ENCODE measurements around the gene SRGAP3.

Gene SRGAP3

DNA sequence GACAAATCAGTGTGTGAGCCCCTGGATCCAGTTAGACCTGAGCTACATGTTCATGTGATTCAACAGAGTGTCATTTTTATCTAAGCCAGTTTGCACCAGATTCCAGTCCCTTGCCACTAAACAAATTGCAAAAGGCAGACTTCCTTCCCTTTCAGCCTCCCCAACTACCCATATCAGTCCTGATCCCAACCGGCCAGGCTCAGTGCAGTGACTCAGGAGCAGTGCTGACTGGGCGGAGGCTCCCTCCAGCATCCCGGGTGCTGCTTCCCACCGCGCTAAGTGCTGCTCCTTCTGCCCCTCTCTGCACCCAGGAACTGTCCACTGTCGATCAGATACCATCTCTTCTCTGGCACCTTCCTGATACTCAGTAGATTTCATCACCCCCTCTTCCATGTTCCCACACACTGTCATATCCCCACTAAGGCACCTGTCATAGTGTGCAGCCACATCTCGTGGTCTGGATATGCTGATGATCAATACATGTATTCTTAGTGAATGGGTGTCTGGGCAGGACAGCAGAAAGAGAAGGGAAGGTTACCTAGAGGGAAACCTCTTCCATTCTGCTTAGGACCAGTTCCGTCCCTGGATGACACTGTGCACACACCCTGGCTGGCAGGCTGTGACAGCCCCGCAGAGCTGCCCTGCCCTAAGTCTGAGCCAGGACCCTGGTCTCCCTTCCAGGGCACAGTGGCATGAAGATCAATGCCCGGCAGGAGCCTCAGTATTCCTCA, 177.3 kb downstream of the SRGAP3 start:
- in situ Hi-C loops (cut with MboI; ENCODE audit: low pct_unique_long_range_greater_than_20kb, low sequenced_read_pairs, unreplicated experiment), result no loop called here
- DNase-seq (ENCODE audit: low spot score), result no peak
- TF ChIP-seq, protein P1, sequence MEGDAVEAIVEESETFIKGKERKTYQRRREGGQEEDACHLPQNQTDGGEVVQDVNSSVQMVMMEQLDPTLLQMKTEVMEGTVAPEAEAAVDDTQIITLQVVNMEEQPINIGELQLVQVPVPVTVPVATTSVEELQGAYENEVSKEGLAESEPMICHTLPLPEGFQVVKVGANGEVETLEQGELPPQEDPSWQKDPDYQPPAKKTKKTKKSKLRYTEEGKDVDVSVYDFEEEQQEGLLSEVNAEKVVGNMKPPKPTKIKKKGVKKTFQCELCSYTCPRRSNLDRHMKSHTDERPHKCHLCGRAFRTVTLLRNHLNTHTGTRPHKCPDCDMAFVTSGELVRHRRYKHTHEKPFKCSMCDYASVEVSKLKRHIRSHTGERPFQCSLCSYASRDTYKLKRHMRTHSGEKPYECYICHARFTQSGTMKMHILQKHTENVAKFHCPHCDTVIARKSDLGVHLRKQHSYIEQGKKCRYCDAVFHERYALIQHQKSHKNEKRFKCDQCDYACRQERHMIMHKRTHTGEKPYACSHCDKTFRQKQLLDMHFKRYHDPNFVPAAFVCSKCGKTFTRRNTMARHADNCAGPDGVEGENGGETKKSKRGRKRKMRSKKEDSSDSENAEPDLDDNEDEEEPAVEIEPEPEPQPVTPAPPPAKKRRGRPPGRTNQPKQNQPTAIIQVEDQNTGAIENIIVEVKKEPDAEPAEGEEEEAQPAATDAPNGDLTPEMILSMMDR (IDR thresholded peaks at IDR 0.05; ENCODE audit: extremely low read depth, insufficient read depth, missing control alignments), result no peak

DNA sequence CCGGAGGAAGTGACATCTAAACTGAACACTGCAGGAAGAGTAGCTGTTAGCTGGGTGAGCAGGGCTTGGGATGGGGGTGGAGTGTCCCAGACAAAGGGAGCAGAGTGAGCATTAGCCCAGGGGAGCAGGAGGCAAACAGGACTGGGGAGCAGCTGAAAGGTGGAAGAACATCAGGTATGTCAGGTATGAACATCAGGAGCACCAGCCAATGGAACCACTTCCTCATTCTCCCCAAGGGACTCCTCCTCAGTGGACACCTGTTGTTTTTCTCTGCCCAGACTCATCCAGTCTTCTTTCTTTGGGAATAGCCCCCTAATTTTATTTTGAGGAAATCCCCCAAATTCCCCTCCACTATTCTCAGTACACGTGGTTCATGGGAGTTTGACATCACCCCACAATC, 178.5 kb downstream of the SRGAP3 start:
- TF ChIP-seq, protein P1 (IDR thresholded peaks at IDR 0.05; ENCODE audit: extremely low read depth, insufficient read depth, missing control alignments), result no peak
- DNase-seq (ENCODE audit: low spot score), result no peak
- in situ Hi-C loops (cut with MboI; ENCODE audit: low pct_unique_long_range_greater_than_20kb, low sequenced_read_pairs, unreplicated experiment), result no loop called here

DNA sequence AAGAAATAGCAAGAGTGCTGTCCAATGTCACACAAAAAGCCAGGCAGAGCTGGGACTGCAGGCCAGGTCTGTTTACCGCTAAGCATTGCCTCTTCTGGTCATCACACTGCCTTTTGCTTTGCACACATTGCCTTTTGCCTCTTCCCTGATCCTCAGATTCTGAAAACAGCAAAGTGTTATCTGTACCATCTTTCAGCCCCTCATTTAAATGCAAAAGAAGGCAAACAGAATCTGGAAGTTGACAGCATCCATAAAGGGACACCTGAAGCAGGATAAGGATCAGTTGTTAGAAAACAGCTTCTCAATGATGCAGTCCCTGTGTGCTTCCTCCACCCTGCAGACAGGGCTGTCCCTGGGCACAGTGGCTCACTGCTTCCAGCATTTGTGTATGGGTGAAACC, 179.5 kb downstream of the SRGAP3 start:
- TF ChIP-seq, protein P1 (IDR thresholded peaks at IDR 0.05; ENCODE audit: extremely low read depth, insufficient read depth, missing control alignments), result no peak
- DNase-seq (ENCODE audit: low spot score), result no peak
- in situ Hi-C loops (cut with MboI; ENCODE audit: low pct_unique_long_range_greater_than_20kb, low sequenced_read_pairs, unreplicated experiment), result no loop called here

DNA sequence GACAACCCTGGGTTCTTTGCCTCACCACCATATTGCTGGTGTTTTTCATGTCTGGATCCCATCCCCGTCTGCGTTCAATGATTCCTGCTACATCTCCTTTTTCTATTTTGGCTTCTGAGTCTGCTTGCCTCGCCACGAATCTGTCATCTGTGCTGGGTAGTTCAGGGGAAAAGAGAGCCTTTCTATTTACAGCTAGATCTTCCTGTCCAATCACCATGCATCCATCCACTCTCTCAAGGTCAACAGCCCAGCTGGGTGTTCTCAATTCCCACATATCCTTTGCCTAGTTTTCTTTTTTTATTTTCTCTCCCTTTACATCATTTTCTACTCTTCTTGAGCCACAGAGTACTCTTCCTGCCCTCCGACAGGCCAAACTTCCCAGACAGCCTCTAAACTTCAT, 181.4 kb downstream of the SRGAP3 start:
- TF ChIP-seq, protein P1 (IDR thresholded peaks at IDR 0.05; ENCODE audit: extremely low read depth, insufficient read depth, missing control alignments), result no peak
- in situ Hi-C loops (cut with MboI; ENCODE audit: low pct_unique_long_range_greater_than_20kb, low sequenced_read_pairs, unreplicated experiment), result no loop called here
- no peak for DNase-seq (ENCODE audit: low spot score)

DNA sequence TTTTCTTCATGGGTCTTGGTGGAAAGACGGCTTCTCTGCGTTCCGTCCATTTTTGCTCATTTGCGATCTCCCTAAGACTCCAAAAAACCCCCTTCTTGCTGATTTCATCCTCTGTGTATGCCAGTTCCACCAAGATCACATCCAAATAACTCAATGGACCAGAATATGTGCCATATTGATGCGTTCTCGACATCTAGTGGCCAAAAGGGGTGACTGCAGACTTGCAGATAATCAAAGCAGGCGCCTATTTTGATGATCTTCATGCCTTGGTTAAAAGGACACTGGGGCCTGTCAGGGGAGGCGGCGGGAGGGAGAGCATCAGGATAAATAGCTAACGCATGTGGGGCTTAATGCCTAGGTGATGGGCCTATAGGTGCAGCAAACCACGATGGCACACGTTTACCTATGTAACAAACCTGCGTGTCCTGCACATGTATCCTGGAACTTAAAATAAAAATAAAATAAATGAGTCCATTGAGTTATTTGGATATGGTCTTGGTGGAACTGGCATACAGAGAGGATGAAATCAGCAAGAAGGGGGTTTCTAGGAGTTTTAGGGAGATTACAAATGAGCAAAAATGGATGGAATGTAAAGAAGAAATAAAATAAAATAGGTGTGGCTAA, 182.0 kb downstream of the SRGAP3 start:
- TF ChIP-seq, protein P1 (IDR thresholded peaks at IDR 0.05; ENCODE audit: extremely low read depth, insufficient read depth, missing control alignments), result peak; percentile 86
- DNase-seq (ENCODE audit: low spot score), result peak; percentile 68
- in situ Hi-C loops (cut with MboI; ENCODE audit: low pct_unique_long_range_greater_than_20kb, low sequenced_read_pairs, unreplicated experiment), result no loop called here

DNA sequence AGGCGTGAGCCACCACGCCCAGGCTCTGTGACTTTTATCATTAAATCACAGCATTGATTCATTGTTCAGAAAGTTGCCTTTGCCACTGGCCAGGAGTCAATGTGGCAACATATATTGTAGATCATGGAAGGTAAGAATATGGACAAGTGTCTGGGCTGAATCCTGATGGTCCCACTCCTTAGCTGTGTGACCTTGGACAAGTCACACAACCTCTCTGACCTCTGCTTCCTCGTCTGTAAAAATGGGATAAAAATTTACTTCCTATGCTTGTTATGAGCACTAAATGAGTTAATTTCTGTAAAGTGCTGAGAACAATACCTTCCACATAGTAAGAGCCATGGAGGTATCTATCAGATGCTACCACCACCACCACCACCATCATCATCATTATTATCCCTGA, 182.7 kb downstream of the SRGAP3 start:
- no peak for DNase-seq (ENCODE audit: low spot score)
- TF ChIP-seq, protein P1 (IDR thresholded peaks at IDR 0.05; ENCODE audit: extremely low read depth, insufficient read depth, missing control alignments), result no peak
- in situ Hi-C loops (cut with MboI; ENCODE audit: low pct_unique_long_range_greater_than_20kb, low sequenced_read_pairs, unreplicated experiment), result no loop called here
